ENCODE data around the gene LTV1. TPM values are rescaled to one million over a fixed set of nuclear protein-coding genes. Genes with fewer than 3 reads are reported as not detected.
"Not testable (repeated sequence)": the region's sequence is repeated elsewhere in the genome, so short reads cannot be mapped to it uniquely, and the experiment has no call there.

LTV1 gene
- total RNA-seq, 1 experiment from 2014 or later, result 46.8 TPM

GRCh38 chr6:143856762-143857161 lies 13.6 kb downstream of the LTV1 start:
- H3K4me3 ChIP-seq (ENCODE audit: low read depth in 2 of 2, low read length in 2 of 2); intact Hi-C loops (cut with micrococcal nuclease; ENCODE audit: unreplicated experiment); H3K27ac ChIP-seq (ENCODE audit: low read length); POLR2A ChIA-PET; H3K9me3 ChIP-seq (ENCODE audit: control insufficient read depth, insufficient read depth, low read depth, low read length); DNase-seq (ENCODE audit: low read depth, low spot score); BruUV-seq (replicated peaks); CTCF ChIA-PET; H3K27me3 ChIP-seq (ENCODE audit: control insufficient read depth, insufficient read depth, low read length); ATAC-seq; H3K4me1 ChIP-seq (ENCODE audit: control insufficient read depth, insufficient read depth, low read length); in situ Hi-C loops (cut with HindIII; ENCODE audit: low pct_unique_long_range_greater_than_20kb, low sequenced_read_pairs): not testable (repeated sequence)
- H3K36me3 ChIP-seq (ENCODE audit: control insufficient read depth, insufficient read depth, low read length), result peaks cover 41% of the 10 kb centered on the region

- H3K4me3 ChIP-seq (ENCODE audit: low read depth in 2 of 2, low read length in 2 of 2), result no peak overlapping the region
- H3K4me1 ChIP-seq (ENCODE audit: control insufficient read depth, insufficient read depth, low read length), result no peaks in the 10 kb centered on the region
- ATAC-seq, result no peak
- TF ChIP-seq TCF7L2 (IDR thresholded peaks at IDR 0.05; ENCODE audit: low read depth, low read length), result no peak
- no peak for TF ChIP-seq SIN3A (IDR thresholded peaks at IDR 0.05; ENCODE audit: borderline replicate concordance, insufficient read depth, low read depth, low read length)
- no peak for TF ChIP-seq POLR2AphosphoS5 (IDR thresholded peaks at IDR 0.05; ENCODE audit: low read depth, low read length)
- no peak for TF ChIP-seq REST (IDR thresholded peaks at IDR 0.05; ENCODE audit: insufficient read depth in 1 of 2, low read depth in 2 of 2, low read length in 1 of 2)
- TF ChIP-seq CTCF (IDR thresholded peaks at IDR 0.05), result no peak
- H3K36me3 ChIP-seq (ENCODE audit: control insufficient read depth, insufficient read depth, low read length), result peaks cover 46% of the 10 kb centered on the region
- POLR2A ChIA-PET, result no interaction called here
- H3K27ac ChIP-seq (ENCODE audit: low read length), result no peak overlapping the region
- intact Hi-C loops (cut with micrococcal nuclease; ENCODE audit: unreplicated experiment), result no loop called here
- in situ Hi-C loops (cut with HindIII; ENCODE audit: low pct_unique_long_range_greater_than_20kb, low sequenced_read_pairs), result no loop called here
- DNase-seq (ENCODE audit: low read depth, low spot score), result no peak
- BruUV-seq (replicated peaks), result no TSS peak
- CTCF ChIA-PET, result no interaction called here
- no peaks in the 10 kb centered on the region for H3K27me3 ChIP-seq (ENCODE audit: control insufficient read depth, insufficient read depth, low read length)
- H3K9me3 ChIP-seq (ENCODE audit: control insufficient read depth, insufficient read depth, low read depth, low read length), result no peaks in the 10 kb centered on the region
Measured at GRCh38 chr6:143857651-143858050, 14.5 kb downstream of the LTV1 start.

- DNase-seq (ENCODE audit: low read depth, low spot score) (no peak), ATAC-seq (no peak)
- in situ Hi-C loops (cut with HindIII; ENCODE audit: low pct_unique_long_range_greater_than_20kb, low sequenced_read_pairs), result no loop called here
- TF ChIP-seq REST (IDR thresholded peaks at IDR 0.05; ENCODE audit: insufficient read depth in 1 of 2, low read depth in 2 of 2, low read length in 1 of 2) (no peak), SIN3A (IDR thresholded peaks at IDR 0.05; ENCODE audit: borderline replicate concordance, insufficient read depth, low read depth, low read length) (no peak), TCF7L2 (IDR thresholded peaks at IDR 0.05; ENCODE audit: low read depth, low read length) (no peak)
- Histone ChIP-seq H3K27me3 (ENCODE audit: control insufficient read depth, insufficient read depth, low read length) (no peaks in the 10 kb centered on the region), H3K9me3 (ENCODE audit: control insufficient read depth, insufficient read depth, low read depth, low read length) (no peaks in the 10 kb centered on the region), H3K36me3 (ENCODE audit: control insufficient read depth, insufficient read depth, low read length) (peaks cover 63% of the 10 kb centered on the region), H3K27ac (ENCODE audit: low read length) (no peak overlapping the region), H3K4me3 (ENCODE audit: low read depth in 2 of 2, low read length in 2 of 2) (no peak overlapping the region), H3K4me1 (ENCODE audit: control insufficient read depth, insufficient read depth, low read length) (no peaks in the 10 kb centered on the region)
- BruUV-seq (replicated peaks), result no TSS peak
- ChIA-PET POLR2A (no interaction called here), CTCF (no interaction called here)
- intact Hi-C loops (cut with micrococcal nuclease; ENCODE audit: unreplicated experiment), result no loop called here
Measured at GRCh38 chr6:143859891-143860660, 16.9 kb downstream of the LTV1 start.
